CD4-positive, alpha-beta T cell treated with Interleukin-2 at 100 ng/mL for 4 hours (primary cell): ENCODE data around the gene POU2F2.
A peak's percentile ranks its signal among the peaks of the same experiment; 100 is the strongest.

ENCODE experiments used
- DNase-seq: peaks from one replicate; pipeline ENCODE4 v3.0.0-alpha.2; 2020; ENCODE audit warnings: low spot score

POU2F2 gene

DNA sequence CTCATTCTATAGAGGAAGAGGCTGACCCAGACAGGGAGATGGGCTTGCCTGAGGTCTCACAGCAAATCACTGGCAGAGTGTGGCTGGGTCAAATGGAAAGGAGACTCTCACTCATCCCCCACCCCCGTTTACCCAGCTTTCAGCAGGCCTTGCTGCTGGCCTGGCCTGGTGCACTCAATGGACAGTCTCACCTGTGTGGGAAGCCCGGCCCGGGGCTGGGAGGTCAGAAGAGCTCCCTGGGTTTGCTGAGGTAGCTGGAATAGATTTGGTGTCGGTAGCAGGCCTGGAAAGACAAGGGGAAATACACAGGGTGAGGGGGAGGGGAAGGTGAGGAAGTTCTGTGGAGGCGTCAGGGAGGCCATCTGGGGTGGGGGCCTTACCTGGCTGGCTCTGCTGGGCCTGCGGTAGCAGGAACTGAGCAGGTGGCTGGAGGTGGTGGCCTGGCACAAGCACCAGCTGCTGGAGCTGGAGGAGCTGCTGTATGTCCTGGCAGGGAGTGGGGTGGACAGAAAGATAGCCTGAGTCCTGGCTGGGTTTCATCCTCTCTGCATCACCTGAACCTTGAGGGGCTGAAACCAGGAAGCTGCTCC, 32.8 kb downstream of the POU2F2 start:
- no peak for DNase-seq

DNA sequence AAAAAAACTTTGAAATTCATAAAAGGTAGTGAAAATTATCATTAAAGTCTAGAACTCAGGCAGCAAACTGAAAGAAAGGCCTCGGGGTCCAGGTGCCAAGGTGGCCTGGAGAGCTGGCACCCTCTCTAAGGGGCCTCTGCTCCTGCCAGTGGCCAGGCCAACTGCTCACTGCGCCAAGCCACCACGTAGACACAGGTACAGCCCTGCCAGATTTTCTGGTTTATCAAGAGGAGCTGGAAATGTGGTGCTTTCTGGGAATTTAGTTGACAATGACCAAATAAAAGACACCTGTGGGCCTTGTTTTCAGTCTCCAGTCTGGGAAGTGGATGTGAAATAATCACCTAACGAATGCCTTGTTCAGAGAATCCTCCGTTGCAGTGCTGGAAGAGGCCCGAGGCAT, 33.5 kb downstream of the POU2F2 start:
- DNase-seq, result no peak

DNA sequence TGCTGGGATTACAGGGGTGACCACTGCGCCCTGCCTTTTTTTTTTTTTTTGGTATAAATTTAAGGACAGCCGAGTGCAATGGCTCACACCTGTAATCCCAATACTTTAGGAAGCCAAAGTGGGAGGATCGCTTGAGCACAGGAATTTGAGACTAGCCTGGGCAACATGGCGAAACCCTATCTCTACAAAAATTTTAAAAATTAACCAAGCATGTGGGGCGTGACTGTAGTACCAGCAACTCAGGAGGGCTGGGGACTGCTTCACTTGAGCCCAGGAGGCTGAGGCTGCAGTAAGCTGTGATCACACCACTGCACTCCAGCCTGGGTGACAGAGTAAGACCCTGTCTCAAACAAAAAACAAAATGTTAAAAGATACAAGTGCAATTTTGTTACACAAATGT, 34.8 kb downstream of the POU2F2 start:
- no peak for DNase-seq

DNA sequence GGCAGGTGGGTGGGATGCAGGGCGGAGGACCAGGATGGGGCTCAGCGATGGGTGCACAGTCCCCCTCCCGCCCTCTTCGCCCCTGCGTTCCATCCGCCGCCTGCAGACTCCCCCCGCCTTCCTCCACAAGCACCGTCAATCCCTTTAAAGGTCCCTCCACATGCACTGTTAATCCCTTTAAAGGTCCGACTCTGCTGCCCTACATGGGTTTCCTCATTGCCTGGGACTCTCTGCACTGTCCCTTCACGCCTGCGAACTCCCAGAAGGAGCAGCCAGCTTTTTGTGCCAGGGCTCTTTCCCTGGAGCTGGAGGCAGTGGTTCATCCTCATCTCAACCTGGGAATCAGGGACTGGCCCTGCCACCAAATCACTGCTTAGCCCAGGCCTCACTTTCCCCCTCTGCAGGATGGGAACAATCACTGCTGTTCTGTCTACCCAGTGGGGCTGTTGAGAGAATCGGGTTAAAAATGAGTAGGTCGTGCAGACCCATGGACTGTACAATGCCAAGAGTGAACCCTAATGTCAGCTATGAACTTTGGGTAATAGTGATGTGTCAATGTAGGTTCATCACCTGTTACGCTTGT, 35.9 kb downstream of the POU2F2 start:
- no peak for DNase-seq

DNA sequence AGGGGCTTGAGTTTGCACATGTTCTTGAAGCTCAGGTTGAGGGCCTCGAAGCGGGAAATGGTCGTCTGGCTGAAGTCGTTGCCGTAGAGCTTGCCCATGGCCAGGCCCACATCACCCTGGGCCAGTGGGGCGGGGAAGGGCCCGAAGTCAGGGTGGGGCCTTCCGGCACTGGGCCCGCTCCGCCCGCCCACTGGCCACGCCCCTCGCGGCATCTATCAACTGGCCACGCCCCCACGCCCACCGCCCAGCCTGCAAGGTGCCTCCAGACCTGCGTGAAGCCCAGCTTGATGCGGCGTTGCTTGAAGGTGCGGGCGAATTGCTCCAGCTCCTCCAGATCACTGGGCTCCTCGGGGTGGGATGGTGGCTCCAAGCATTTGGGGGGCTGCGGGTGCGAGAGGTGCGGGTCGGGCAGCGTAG, 36.4 kb downstream of the POU2F2 start:
- no peak for DNase-seq

DNA sequence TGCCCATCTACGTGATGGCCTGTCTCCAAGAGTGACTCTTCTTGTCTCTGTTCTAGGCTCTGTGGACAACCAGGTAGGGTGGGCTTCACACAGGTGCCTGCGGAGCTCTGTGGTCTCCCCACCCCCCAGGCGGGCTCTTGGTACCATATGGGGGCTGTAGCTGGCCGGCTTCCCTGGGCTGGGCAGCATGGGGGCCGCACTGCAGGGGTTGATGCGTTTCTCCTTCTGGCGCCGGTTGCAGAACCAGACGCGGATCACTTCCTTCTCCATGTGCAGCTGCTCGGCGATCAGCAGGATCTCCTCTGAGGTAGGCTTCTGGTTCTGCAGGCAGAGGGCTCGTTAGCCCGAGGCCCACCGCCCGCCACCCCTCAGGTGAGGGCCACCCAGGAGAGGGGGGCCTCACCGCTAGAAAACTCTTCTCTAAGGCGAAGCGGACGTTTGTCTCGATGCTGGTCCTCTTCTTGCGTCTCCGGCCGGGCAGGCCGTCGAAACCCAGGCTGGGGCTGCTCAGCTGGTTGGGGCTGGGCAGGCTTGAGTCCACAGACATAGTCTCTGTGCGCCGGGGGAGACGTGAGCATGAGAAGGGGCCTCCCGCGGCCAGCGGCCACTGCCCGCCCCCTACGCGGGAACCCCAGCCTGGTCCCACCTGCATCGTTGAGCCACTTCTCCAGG, 37.0 kb downstream of the POU2F2 start:
- DNase-seq, result no peak

DNA sequence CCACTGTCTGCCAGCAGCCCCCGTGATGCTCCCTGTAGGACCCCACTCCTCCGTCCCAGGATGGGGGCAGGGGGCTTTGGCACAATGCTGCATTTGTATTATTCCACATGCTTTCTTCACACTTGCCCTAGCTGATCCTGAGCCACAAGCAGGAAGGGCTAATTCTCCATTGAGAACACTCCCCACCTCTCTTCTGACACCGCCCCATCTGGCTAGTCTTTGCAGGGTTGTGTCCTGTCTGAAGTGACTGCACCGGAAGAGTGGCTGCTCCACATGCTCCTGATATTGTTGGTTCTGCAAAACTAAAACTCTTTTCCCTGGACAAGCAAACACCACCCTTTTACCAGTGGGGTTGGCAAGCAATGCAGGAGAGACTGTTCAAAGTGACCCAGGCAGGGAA, 38.3 kb downstream of the POU2F2 start:
- DNase-seq, result no peak

DNA sequence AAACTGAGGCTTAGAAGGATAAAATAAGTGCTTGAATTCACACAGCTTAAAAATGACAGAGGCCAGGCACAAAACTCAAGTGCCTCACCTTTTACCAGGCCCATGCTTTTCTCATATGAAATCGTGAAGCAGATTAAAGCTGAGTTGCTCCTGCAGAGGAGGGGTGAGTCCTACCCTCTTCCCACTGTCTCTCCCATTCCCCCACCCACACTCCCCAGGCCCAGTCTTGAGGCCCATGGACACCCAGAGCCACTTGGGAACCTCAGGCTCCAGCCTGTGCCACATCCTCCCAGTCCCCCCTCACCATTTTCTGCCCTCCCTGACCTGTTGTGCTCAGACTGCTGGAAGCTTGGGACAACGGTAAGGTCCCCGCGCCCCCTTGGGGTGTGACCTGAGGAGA, 38.7 kb downstream of the POU2F2 start:
- no peak for DNase-seq

DNA sequence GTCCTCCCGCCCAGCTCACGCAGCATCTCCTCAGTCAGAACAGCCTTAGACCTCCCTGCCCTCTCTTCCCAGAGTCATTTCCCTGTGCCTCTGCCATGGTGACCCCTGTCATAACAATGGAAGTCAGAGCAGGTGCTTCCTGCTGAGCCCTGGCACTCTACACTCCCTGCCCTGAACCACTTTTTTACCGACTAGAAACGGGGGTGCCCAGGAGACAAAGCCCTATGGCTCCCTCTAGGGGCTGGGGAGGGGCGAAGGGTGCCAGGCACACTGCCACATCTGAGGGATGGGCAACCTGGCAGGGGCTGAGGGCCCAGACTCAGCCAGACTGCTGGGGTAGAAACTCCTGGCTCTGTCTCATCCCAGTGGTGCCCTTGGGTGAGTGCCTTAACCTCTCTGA, 39.9 kb downstream of the POU2F2 start:
- DNase-seq, result peak; percentile 40

DNA sequence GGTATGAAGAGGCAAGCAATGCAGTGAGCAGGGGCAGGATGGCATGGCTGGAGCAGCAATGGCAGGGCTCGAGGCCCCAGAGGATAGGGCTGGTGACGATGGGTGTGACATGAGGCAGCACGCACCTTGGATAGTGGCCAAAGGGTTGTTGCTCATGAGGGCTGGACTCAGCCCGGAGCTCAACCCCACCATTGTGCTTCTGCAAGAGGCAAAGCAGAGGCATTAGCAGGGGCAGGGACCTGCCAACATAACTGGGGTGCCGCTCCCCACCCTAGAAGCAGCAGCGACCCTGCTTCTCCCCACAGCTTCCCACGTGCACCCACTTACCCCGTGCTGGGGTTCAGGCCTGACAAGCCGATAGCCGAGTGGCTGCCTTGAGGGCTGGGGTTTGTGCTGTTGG, 40.5 kb downstream of the POU2F2 start:
- DNase-seq, result no peak

DNA sequence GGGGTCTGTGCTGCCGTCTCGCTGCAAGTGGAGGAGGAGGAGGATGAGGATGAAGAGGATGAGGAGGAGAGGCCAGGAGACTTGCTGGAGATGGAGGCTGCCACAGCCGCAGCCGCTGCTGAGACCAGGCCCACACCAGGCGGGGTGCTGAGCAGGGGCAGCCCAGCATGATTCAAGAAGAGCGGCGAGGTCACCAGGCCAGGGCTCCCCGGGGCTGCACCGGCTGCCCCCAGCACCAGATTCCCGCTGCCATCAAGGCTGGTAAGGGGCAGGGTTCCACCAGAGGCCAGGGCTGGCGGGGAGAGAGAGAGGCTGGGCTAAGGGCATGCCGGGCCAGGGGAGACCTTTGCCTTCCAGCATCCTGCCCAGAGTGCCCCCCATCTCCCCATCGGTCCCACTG, 40.9 kb downstream of the POU2F2 start:
- no peak for DNase-seq

DNA sequence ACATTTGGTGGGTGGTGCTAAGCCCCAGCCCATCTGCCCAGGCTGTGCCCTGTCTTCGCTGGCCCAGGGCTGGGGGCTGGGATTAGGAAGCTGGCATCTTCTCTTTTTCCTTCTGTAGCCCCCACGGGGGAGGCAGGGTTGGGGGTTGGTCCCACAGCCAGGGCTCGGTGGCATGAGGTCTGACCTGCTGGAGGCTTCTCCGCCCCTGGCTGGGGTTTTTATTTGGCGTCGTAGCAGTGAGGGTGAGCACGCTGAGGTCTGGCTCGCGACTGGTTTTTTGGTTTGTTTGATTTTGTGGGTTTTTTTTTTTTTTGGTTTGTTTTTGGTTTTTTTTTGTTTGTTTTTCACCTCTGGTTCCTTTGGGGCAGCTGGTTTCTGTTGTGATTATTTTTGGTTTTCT, 41.6 kb downstream of the POU2F2 start:
- DNase-seq, result no peak

DNA sequence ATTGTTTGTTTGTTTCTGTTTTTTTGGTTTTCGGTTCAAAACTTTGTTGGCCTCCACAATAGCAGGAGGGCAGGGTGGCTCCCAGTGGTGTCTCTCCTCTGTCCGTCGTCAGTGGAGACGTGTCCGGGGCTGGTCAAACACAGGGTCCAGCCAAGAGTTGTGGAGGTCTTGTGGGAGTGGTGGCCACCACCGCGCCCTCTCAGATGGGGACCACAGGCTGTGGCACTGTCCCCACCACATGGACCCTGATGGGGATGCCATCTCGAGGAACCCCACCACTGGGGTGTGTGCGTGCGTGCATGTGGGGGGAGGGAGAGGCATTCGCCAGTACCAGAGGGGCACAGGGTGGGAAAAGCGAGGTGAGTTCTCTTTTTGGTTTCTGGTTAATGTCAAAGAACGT, 42.5 kb downstream of the POU2F2 start:
- DNase-seq, result no peak

DNA sequence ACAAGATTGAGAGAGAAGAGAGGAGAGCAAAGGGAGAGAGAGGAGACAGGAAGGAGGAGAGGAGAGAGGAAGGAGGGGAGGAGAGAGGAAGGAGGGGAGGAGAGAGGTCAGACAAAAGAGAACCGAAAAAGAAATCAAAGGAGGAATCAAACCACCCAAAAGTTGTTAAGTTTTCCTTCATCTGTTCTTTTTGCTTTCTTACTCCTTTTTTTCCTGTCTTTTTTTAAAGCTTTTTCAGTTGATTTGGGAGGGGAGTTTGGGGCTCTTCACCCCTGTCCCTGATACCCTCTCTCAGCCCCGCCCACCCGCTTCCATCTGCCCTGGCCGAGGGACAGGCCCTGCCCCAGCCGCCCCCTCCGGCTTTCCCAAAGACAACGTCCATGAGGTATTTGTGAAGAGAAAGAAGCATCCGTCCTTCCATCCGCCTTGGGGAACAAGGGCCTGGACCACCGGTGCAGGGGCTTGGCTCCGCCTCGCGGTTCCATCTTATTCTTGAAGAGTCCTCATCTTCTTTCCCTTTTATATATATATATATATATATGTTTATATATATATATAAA, 43.0 kb downstream of the POU2F2 start:
- no peak for DNase-seq

DNA sequence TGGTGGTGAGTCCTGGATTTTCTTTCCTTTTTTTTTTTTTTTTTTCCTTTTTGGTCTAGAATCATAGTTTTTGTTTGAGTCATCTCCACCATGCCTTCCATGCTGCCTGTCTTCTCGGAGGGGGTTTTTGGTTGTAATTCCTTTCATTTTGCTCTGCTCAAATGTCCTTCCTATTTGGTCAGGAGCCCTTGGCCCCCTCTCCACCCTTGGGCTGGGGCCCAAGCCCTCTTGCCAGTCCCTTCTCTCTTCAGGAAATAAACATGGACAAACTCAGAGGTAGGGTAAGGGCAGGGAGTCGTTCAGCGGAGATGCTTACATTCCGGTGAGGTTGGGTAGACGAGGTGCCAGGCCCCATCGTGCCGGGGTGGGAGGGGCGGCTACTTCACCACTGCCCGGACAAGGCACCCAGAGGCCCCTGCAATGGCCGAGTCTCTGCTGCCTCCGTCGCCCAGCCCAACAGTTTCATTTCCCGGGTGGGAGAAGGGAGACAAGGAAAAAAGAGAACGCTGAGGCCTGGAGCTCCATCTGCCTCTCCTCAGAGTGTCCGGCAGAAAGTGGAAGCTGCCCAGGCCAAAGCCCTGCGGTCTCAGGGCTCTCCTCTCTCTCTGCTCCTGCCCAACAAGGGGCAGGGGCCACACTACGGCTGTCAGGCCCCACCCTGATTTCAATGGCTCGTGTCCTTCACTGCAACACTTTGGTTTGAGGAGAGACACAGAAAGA, 43.6 kb downstream of the POU2F2 start:
- DNase-seq, result no peak

DNA sequence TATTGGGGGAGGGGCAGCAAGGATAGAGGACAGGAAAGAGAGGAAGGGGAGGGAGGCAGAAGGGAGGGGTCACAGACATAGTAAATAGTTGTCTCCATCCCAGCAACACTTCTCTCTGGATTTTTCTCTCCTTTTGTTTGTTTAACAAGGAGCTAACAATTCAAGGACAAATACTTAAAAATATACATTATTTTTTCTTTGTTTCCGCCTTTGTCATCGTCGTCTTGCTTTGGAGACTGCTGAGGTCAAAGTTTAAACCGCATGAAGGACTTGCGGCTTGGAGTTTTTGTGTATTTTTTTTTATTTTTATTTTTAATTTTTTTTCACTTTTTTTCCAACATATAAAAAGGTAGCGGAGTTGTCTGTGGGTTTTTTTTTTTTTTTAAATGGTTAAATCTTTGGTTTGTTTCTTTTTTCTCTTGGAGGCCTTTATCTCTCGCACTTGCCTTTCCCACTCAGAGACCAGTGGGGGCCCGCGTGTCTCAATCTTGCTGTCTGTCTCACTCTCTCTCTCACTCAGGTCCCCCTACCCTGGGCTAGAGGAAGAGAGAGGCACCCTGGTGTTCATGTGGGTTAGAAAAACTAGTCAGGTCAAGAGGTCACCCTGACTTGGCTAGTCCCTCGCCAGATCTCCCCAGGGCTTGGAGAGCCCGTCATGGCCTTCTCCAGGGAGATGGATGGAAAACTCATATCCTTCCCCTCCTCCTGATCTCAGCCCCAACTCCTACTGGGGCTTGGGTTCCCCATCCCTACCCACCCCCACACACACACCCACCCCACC, 45.3 kb downstream of the POU2F2 start:
- DNase-seq, result no peak

DNA sequence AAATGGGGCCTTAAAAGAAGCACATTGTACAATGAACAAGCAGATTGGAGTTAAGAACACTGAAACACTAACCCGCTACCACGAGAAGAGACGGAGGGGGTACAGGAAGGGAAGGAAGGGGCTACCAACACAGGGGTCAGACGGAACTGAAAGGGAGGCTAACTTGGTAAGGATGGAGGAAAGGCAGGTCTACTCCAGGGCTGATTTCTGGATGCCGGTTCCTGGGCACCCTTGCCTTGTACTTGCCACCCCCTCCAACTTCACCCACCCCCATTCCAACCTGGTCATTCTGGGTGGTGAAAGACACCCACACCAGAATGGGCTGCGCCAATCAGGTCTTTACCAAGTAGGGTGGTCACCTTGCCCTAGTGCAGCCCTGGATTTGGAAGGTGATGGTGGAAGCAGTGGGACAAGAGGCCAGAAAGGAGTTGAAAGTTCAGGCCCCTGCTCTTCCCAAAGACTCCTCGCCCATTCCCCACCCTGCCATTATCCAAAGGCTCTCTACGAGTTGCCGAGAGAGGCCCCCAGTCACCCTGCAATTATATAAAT, 46.0 kb downstream of the POU2F2 start:
- no peak for DNase-seq

DNA sequence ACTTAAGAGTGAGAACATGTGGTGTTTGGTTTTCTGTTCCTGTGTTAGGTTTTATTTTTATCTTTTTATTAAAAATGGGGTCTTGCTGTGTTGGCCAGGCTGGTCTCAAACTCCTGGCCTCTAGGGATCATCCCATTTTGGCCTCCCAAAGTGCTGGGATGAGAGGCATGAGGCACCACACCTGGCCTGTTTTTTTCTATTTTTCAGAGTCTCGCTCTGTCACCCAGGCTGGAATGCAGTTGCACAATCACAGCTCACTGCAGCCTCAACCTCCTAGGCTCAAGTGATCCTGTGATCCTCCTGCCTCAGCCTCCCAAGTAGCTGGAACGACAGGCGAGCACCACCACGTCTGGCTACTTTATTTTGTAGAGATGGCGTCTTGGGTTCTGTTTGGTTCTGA, 48.7 kb downstream of the POU2F2 start:
- DNase-seq, result no peak

DNA sequence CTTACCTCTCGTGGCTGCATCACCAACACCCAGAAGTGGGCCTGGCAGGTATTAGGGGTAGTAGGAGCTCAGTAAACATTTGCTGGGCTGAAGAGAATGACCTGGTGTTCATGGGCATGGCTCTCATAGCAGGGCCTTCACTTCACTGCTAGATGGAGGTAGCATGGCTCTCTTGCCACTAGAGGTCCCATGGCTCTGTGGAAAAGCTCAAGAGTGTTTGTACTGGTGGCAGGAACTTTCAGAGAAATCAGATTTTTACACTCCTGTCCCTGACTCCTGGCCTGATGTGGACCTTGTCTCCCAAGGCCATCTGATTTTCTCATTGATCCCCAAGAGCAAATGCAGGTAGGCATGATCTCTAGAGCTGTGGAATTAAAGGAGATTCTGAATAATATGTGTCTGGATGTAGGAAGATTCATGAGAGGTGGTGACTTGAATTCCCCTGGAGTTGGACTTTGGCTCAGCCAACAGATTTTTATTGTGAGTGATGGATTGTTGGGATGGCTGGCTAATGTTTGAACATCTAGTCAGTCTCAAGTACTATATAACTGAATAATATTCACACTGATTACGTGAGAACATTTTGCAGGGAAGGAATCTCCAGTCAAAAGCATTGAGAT, 50.6 kb downstream of the POU2F2 start:
- DNase-seq, result peak; percentile 22

DNA sequence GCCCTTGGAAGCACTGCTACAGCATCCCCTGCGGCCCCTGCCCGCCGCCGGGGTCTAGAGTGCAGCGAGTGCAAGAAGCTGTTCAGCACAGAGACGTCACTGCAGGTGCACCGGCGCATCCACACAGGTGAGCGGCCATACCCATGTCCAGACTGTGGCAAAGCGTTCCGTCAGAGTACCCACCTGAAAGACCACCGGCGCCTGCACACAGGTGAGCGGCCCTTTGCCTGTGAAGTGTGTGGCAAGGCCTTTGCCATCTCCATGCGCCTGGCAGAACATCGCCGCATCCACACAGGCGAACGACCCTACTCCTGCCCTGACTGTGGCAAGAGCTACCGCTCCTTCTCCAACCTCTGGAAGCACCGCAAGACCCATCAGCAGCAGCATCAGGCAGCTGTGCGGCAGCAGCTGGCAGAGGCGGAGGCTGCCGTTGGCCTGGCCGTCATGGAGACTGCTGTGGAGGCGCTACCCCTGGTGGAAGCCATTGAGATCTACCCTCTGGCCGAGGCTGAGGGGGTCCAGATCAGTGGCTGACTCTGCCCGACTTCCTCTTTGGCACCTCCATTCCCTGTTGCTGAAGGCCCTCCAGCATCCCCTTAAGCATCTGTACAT, 51.4 kb downstream of the POU2F2 start:
- DNase-seq, result no peak
